GM21360 (cell line): ENCODE measurements around the gene TSFM.

Experiments used
- ATAC-seq: cut with Tn5 transposase; IDR thresholded peaks from one replicate; pipeline ENCODE4 v1.9.1; 2021; ENCODE audit warnings: mild to moderate bottlenecking, moderate library complexity; ENCODE audit not compliant: unreplicated experiment

Gene TSFM

DNA sequence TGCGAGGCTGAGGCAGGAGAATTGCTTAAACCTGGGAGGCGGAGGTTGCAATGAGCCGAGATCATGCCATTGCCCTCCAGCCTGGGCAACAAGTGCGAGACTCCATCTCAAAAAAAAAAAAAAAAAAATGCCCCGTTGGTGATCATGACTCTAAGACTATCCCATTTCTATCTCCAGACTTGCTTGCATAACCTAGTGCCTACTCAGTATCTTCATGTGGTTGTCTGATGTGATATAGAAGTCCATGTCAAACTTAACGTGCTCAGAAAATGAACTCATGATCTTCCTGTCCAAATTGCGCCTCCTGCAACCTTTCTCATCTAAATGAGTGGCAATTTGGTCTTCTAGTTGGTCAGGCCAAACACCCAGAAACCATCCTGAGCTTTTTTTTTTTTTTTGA lies 4.7 kb upstream of the TSFM start:
- no peak for ATAC-seq

DNA sequence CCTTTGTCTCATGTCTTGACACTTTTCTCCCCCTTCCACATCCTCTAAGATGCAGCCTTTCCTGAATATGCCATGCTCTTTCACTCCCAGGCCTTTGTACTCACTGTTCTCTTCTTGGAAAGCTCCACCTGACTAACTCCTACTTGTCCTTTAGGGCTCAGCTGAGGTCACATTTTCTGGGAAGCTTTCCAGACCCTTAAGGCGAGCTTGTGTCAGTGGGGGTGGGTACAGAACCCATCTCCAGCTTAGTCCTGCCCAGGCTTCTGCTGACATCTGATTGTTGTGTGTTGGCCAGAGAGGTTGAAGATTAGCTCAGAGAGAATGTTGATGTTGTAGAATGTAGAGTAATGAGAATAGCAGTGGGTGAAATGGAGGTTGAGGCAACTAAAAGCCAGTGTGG lies 2.9 kb upstream of the TSFM start:
- ATAC-seq: no peak

DNA sequence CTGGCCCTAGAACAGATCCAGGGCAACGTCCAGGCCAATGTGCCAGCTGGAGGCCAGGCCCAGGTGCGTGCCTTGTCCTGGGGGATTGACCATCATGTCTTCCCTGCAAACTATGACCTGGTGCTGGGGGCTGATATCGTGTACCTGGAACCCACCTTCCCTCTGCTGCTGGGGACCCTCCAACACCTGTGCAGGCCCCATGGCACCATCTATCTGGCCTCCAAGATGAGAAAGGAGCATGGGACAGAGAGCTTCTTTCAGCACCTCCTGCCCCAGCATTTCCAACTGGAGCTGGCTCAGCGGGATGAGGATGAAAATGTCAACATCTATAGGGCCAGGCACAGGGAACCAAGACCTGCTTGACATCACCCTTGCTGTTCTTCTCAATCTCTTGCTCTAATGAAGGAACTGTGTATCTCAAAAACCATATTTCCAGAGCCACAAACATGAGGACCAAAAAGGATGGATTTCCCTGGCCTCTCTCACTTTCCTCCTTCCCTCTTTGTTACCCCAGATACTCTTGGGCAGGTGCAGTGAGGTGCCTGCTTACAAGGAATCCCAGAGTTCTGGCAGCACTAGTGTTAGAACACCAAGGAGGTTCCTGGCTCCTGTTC lies 2.2 kb upstream of the TSFM start:
- ATAC-seq: no peak

DNA sequence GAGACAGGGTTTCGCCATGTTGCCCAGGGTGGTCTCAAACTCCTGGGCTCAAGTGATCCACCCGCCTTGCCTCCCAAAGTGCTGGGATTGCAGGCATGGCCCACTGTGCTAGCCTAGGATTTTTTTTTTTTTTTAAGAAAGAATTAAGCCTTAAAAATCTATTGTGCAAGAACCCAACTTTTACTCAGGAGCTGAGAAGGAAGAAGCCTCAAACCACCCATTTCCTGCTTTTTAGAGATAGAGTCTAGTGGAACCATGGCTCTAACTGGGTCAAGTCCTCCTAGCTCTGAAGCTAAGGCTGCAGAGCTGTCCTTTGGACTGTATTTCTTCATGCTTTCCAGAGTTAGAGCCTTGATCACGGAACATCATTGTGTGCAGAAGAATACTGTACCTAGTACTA lies 1.3 kb upstream of the TSFM start:
- ATAC-seq: no peak

DNA sequence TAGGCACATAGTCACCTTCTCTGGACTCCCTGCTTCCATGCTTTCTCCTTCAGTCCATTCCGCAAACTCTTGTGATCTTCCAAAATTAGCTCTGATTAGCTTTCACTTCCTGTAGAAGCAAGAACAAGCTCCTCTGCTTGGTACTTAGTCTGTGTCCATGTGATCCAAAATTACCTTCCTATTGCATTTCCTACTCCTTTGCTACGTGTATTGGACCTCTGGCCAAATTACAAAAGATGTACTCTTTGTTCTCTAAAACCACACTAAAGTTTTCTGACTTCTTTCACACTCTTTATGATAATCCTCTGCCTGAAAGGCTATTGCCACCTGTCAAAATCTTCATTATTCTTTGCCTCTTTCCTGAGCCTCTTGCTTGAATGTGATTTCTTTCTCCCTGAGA lies 786 bp upstream of the TSFM start:
- ATAC-seq: no peak

DNA sequence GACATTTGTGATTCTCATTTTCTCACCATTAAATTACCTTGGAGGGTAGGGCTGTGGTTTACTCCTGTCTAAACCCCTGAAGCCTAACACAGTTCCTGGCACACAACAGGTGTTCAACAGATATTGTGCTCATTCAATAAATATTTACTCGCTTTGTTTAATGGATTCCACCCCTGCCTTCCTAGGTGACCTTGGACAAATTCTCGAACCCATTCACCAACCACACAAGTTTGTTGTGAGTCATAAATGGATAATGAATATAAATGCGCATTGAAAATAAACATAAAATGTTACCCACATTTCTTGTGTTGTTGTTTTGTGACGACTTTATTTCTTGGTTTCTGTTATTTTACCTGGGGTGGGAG lies 362 bp upstream of the TSFM start:
- no peak for ATAC-seq

DNA sequence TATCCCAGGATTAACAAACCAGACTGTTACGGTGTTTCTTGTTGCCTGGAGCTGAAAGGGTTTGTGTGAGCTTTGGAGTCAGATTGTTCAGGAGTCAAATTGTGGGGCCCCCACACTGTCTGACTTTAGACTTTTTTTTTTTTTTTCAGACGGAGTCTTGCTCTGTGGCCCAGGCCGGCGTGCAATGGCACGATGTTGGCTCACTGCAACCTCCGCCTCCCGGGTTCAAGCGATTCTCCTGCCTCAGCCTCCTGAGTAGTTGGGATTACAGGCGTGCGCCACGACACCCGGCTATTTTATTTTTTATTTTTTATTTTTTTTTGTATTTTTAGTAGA lies 847 bp downstream of the TSFM start:
- no peak for ATAC-seq

DNA sequence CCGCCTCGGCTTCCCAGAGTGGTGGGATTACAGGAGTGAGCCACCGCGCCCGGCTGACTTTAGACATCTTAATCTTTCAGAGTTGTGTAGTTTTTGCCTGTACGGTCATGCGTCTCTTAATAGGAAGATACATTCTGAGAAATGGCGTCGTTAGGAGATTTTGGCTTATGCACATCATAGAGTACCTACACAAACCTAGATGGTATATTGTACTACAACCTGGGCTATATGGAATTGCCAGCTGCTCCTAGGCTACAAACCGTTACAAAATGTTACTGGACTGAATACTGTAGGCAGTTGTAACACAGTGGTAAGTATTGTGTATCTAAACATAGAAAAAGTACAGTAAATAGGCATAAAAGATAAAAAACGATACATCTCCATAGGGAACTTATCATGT lies 1.3 kb downstream of the TSFM start:
- ATAC-seq: no peak

DNA sequence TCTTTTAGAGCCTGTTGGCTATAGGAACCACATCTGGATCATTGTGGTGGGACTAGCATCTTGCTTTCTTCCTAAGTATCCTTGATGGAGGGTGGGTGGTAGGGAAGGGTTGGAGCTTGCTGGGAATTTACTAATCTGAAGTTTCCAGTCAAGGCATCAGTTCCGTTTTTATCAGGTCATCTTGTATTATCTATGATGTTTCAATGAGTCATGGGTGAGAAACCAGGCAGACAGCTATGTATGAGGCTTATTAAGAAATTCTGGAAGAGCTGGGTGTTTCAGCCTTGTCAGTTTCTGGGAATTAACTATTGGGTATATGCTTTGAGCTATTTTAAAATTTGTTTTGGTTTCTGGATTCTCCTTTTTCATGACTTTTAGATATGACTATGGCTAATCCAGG lies 11.3 kb downstream of the TSFM start:
- no peak for ATAC-seq

DNA sequence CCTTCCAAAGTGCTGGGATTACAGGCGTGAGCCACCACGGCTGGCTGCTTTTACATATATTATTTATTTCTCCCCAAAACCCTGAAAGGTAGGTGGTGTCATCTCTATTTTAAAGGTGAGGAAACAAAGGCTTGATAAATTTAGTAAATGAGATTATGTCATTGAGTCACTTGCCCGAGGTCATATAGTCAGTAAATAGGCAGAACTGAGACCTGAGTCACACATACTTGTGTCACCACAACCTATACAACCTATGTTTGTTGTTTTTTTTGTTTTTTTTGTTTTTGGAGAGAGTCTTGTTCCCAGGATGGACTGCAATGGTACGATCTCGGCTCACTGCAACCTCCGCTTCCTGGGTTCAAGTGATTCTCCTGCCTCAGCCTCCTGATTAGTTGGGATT lies 12.8 kb downstream of the TSFM start:
- ATAC-seq: no peak

DNA sequence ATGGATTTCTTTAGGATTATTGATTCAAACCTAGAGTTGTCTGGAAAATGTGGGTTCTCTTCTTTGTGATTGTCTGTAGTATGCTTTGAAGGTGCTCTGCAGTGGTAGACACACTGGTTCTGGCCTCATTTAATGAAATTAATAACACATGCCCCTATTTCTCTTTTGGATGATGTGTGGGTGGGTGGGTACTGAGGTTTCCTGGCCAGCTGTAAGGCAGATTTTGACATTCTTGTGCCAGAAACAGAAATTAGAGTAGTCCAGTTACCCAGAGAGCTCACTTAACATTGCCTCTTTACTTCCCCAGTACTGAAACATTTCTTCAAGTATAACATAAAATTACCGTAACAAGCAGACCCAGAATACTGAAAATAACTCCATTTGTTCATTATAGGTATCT lies 14.4 kb downstream of the TSFM start:
- no peak for ATAC-seq

DNA sequence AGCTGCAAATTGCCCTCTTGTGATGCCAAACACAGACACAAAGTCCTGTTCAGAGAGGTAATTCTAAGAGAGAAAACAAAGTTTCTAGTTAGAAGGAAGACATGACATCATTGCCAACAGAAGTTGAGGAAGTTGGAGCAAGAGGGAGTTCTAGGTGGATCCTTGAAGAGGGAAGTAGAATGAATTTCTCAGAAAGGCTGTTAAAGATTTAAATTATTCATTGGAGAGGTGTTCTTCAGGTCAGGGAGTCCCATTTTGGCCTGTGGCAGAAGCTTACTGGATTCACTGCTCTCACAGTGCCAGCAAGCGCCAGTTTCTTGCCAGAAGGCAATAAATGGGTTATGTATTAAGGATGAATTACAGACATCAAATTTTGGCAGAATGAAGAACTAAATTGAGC lies 15.3 kb downstream of the TSFM start:
- ATAC-seq: no peak

DNA sequence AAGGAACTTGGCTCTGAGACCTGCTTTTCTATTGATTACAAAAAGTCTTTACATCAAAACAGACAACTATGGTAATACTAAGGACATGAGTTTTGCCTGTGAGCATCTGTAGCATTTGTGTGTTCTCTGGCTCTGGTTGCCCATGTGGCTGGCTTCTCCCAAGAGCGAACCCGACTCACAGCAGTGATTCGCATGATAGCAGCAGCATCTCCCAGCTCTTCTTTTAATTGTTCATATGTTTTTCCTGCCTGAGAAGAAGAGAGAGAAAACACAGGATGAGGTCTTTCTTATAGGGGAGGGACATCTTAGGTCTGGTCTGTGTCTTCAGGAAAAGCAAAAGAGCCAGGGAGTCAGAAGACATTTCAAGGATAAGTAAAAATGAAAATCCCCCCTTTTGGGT lies 18.4 kb downstream of the TSFM start:
- ATAC-seq: no peak

DNA sequence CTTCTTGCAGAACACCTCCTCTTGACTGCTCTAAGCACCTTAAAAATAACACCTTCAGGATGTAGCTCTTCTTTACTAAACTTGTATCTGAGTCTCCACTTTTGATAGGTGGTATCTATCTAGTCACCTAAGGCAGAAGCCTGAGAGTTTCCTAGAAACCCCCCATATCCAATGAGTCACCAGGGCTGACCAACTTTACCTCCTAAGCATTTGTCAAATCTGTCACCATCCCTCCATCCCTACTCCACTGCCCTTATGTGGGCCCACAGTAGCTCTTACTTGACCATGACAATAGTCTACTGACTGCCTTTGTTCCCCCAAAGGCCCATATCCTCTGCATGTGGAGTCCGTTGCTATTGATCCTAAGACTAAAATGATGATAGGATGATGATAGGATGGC lies 20.0 kb downstream of the TSFM start:
- ATAC-seq: no peak

DNA sequence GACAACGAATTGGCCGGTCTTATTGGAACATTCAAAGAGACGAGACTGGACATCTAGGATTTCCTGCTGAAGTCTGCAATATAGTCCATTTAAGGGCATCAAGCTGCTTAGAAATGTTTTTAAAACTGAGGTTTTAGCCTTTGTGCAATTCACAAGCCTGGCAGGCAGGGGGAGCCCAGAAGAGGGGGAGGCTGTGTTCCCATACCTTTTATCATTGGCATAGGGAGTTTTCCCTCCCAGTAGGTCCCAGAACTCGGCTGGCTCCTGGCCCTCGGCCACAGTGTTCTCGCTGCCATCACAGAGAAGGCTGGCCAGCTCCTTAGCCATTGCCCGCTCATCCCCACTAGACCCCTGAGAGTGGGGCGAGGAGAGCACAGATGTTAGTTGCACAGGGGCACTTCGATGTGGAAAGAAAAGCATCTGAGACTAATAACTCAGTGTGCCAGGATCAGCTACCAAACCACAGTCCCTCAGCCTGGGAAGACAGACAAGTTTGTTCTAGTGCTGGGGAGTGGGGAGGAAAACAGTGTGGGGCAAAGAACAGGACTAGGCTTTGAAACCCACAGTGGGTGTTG lies 20.8 kb downstream of the TSFM start:
- no peak for ATAC-seq

DNA sequence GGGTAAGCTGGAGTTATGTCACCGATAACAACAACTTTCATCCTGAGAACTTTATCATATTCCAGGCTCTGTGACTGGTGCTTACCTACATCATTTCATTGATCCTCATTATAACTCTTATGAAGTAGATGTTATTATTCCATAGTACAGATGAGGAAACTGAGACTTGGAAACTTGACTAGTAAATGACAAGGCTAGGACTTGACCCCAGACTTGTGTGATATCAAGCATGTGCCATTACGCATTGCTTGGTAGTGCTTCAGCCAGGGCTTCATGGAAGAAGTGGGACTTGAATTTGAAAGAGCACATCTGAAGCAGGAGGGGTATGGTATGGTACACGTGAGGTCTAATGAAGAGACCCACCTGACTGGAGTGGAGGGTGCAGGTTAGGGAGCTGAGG lies 24.1 kb downstream of the TSFM start:
- ATAC-seq: no peak

DNA sequence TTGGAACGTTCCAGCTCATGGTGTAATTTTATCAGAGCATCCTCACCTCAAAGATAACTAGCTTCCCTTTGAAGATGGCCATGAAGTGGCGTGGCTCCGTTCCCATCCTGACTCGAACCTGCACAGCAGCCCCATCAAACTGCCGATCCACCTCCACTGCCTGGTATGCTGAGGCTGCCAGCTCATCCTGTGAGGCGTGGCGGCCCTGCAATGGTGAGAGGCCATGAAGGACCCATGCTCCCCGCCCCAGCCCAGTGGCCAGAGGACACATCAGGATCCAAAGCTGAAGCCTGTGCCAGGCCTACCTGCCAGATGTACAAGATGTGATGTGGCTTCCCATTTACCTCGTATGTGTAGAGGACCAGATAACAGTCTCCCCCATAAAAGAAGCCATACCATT lies 24.7 kb downstream of the TSFM start:
- ATAC-seq: no peak

DNA sequence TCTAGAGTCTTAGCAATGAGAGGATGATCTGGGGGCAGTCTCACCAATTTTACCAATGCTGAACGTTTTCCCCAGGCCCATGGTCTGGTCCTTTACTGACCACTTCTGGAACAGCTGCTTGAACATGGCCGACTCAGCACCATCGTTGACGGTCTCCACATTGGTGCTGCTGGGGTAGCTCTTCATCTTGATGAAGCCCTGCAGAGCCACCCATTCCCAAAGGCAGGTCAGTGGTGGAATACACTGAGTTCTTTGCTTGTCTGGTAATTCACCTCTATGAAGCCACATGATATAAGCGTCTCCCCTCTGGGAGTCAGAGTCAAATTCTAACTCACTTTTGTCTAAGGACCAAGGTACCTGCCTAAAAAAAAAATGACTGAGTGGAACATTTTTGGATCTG lies 25.8 kb downstream of the TSFM start:
- no peak for ATAC-seq

DNA sequence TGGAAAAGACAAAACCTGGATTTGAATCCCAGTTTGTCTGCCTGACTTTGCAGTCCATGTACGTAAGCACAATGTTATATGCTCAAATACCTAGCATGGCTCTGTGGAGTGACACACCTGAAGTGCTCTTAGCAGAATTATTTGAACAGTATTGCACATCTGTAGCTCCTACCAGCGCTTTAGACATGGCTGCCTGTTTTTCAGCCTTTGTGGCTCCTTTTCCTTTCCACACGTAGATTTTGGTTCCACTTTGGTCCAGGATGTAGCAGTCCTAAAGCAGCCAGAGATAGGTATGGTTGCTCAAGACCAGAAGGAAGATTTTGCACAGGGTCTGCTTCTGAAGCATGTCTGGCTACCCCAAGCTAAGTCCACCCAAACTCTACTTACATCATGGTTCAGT lies 26.8 kb downstream of the TSFM start:
- no peak for ATAC-seq

DNA sequence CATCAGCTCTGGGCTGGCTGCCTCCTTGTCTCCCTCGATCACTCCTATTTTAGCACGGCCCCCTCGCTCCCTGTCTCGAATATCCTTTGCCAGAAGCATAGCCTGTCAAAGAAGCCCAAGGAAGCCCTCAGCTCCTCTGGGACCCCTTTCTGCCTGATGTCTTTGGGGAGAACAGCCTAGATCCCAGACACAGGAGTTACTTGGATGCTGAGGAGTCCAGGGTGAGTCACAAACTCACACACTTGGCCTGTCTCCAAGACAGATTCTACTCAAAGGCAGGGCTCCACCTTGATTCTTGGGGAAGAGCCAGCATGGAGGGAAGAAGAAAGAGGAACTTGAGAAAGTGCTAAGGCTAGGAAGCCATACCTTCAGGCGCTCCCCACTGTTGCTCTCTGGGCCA lies 27.9 kb downstream of the TSFM start:
- ATAC-seq: no peak

DNA sequence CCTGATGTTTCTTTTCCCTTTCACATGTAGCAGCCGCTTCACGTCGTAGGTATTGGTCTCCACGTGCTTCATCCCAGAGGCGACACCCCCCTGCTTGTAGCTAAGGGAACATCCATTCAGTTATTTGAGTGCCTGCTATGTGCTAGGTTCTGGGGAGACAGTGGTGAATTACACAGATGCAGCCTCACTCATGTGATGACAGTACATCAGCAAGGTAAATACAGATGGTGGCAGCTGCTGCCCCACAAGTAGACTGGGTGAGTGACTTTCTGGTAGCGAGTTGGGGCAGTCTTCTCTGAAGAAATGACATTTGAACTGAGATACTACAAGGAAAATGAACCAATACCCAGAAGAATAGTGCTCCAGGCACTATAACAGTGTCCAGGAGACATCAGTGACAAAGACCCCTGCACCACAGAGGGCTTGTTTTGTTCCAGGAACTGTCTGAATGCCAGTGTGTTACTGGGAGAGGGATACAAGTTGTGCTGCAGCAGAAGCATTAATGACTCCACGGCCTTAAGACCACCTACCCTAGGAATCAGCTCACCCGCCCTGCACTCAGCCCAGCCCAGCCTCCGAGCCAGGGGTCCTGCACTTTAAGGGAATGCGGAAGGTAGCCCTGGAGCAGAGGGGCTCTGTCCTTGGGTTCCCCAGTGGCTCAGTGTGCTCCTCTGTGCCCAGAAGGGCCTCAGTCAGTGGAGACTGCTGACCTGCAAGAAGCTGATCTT lies 28.6 kb downstream of the TSFM start:
- no peak for ATAC-seq

DNA sequence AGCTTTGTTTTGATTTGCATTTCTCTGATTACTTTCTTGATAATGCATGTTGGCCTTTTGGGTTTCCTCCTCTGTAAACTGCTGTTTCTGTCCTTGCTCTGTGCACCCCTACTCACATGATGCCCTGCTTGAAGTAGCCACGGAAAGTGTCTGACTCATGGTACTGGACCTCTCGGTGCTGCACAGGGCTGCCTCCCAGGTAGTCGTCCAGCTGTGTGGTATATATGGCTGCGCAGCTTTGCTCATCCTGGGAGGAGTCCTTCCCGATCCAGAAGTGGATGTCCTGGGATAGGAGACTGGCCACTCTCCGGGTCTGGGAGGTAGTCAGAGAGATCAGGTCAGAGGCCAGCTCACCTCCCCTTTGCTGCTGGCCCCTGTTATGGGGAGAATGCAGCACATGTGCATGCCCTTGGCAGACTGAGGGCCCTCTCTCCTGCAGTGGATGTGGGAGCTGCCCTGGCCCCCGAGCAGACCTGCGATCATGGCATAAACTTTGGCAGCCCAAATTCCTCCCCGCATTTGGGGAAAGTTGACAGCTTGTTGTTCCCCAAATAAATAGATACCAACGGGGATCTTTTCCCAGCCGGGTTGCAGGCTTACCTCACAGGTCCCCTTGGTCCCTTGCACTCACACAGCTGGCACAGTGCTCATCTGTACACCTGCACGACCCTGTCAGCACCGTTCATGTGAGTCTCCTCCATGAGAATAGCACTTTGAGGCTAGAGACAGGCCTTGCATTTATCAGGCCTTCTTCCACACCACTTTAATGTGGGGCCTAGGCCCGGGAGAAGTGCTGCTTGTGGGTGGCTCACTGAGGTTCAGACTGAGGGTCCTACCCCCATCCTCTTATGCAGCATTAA lies 30.8 kb downstream of the TSFM start:
- no peak for ATAC-seq
